Central memory CD4-positive, alpha-beta T cell (primary cell): ENCODE measurements around the gene FSD1L.

ENCODE experiments used
- DNase-seq: peaks from one replicate; pipeline ENCODE4 v3.0.0; 2022

Gene FSD1L

DNA sequence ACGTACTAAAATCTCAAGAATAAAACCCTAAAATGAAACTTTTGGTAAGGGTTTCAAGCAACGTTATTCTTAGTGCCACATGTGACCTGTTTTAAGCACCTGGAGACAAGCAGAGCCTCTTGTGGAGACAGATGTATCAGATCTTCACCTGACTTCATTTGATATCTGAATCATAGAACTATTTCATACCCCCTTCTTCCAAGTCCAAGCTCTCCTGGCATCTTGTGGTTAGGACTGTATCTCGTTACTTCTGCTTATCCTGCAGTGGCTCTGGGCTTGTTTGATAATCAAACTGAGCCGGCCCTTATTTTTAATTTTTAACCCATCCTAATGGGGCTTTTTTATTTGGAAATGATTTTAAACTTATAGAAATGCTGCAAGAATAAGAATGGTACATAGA lies 11.1 kb upstream of the FSD1L start:
- DNase-seq: no peak

- DNase-seq: no peak
Measured at GRCh38 chr9:105437704-105438103, 10.1 kb upstream of the FSD1L start.

DNA sequence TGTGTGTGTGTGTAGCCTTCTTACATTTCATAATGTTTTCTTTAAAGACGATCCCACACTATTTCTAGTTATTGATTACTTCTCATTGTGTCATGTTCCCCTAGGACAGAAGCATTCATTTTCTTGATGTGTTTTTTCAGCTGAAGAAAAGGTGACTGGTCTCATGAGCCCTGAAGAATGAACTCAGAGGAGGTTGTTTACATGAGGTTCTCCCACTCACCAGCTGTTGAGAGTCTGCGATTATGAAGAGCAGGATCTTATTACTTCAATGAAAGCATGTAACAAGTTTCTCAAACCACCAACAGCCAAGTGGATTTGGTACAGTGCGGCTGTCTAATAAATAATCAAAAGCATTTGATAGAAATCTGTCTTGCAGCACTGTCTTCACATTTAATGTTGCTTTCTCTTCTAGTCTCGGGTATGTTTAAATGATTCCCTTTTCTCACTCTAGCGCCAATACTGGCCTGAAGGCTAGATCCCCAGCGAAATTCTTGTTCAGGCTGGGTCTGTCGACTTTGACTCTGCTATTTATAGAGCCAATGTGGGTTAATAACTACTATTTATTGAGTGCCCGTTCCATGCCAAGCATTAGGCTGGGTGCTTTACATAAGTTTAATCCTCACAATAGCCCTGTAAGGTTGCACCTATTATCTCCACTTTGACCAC lies 9.6 kb upstream of the FSD1L start:
- DNase-seq: no peak

DNA sequence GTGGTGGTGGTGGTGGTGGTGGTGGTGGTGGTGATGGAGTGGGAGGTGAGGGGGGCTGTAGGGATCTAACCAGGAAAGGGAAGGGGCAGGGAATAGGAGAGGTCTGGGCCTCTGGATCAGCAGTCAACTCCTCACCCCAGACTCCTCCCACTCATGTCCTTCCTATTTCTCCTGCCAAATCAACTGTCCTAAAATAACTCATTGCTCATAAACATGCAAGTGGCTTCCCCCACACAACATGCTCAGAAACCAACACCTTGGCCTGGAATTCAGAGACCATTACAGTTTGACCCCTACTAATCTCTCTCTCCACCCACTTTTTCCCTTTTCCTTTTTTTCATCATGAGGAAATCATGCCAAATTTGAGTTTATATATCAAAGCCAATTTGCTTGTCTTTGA lies 8.4 kb upstream of the FSD1L start:
- no peak for DNase-seq

- no peak for DNase-seq
Measured at GRCh38 chr9:105441616-105442160, 6.1 kb upstream of the FSD1L start.

DNA sequence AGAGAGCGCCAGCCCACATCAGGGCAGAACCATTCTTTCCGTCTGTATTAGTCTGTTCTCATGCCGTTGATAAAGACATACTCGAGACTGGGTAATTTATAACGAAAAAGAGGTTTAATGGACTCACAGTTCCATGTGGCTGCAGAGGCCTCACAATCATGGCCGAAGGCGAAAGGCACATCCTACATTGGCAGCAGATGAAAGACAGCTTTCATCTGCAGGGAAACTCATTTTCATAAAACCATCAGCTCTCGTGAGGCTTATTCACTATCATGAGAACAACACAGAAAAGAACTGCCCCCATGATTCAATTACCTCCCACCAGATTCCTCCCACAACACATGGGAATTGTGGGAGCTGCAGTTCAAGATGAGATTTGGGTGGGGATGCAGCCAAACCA lies 4.7 kb upstream of the FSD1L start:
- DNase-seq: no peak

- DNase-seq: no peak
Measured at GRCh38 chr9:105444130-105444529, 3.7 kb upstream of the FSD1L start.

DNA sequence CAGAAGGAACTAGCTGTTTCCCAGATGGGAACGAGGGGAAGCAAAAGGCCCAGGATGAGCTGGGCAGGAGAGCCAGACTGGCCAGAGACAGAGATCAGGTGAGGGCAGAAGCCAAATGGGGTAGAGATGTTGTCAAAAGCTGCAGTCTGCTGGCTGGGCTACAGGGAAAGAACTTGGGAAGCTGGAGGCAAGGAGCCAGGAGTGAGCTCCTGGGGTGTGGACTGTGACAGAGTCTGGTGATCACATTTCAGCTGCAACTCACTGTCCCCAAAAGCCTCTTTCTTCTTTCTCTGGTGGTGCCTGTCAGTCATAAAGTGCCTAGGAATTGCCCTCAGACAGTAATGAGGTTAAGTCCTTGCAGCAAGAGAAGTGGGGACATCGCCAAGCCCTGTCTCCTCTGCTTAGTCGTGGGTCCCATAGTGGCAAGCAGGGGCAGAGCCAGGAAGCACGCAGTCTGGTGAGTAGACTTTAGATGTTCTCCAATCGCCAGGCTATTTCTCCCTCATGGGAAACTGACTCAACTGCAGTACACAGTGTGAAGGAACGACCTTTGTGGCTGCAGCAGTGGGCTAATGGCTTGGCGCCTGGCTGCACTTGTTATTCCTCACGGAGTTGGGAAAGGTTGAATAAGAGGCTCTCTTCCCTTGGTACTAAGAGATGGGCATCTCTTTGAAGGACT lies 2.5 kb upstream of the FSD1L start:
- no peak for DNase-seq

- DNase-seq: no peak
Measured at GRCh38 chr9:105447386-105447813, 434 bp upstream of the FSD1L start.

DNA sequence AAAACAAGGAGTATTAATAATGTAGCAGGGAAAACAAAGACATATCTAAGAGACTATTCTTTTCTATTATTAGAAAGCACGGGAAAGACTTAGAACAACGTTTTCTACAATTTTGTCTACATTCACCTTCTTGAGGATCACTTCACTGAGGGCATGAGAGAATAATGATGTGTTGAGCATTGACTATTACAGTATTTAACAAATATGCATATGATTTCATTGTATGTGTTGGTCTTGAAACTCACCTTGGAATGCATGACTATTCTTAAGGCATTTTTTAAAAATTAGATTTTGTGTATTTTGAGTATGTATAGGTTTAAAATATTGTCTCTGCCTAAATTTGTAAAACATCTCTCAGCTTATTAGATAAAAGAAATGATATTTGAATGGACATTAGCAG lies 1.2 kb downstream of the FSD1L start:
- DNase-seq: no peak

- DNase-seq: no peak
Measured at GRCh38 chr9:105452185-105452584, 4.4 kb downstream of the FSD1L start.

DNA sequence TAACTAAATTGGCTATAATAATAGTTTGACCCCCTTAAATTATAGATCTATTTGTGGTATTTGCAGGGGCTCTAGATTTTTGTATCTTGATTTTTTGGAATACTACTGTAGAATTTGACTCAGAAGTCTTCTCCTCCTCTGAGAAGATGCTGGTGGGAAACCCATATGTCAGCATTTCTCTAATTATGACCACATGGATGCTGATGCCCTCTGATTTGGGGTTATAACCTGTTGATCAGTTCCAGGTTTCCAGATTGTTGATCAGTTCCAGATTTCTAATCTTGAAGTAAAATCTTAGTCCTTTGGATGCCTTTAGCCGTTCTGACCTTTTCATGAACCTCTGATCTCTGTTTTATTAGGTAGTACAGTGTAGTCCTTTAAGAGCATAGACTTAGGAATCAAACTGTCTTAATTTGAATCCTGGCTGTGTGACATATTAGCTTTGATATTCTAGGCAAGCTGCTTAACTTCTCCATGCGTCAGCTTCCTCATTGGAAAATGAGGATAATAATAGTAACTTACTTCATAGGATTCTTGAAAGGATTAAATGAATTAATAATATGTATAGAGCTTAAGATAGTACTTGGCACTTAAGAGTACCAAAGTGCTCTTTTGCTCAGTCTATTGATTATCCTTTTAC lies 8.1 kb downstream of the FSD1L start:
- DNase-seq: no peak

DNA sequence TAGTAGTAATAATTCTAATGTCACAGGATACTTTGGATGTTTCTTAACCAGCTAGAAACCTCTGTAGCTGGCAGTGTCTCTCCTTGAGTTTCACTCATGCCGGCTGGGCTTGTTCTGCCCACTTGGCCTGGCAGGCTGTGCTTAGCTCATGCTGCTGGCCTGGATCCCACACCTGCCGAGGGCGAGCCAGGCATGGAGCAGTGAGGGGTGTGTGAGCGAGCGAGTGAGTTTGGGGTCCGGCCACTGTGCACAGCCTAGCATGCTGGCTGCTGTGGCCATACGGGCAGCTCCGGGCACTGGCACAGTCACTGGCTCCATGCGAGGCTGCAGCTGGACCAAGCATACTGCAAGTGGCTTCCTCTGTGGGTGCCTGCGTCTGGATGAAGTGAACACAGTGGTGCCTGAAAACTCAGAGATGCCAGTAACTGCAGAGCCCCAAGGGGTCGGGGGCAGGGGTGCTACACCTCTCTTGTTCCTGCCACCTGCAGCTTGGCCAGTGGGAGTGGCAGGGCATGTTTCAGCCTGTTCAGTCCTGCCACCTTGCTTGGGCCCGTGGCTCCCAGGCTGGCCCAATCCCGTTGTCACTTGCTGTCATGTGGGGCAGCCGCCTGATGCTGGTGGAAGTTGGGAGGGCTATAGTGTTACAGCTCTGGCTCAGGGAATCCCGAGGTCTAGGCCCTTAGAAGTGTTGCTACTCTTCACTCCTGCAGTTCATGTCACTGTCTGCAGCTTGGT lies 9.9 kb downstream of the FSD1L start:
- no peak for DNase-seq

DNA sequence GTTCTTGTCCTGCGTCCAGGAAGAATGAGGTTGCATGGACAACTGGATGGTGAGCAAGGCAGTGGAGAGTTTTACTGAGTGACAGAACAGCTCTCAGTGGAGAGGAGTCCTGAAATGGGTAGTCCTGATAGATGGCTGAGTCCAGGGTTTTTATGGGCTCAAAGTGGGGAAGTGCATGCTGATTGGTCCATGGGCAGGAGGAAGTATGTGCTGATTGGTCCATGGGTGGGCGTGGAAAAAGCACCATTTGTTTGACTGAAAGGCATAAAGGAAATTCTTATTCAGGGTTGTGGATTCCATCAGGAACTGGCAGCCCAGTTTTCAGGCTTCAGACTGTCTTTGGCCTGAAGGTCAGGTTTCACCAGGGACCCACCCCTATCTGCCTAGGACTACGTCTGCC lies 10.6 kb downstream of the FSD1L start:
- DNase-seq: no peak

DNA sequence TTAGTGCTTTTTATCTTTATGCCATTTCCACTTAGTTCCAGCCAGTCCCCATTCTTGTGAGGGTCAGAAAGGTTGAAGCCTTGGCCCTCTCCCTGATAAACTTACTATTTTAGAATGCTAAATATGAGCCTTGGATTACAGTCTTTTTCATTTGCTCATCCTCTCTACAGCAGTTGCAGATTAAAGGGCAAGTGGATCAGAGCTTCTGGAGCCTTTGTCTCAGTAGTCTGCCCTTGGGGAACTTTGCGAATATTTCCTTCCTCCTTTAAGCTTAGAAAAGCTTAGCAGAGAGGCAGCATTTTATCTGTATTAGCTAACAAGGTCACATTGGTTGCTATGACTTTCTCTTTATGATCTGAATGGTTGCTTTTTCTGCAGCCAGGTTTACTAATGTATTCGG lies 11.5 kb downstream of the FSD1L start:
- no peak for DNase-seq

- no peak for DNase-seq
Measured at GRCh38 chr9:105466898-105467455, 19.1 kb downstream of the FSD1L start.

GRCh38 chr9:105468875-105469274 lies 21.0 kb downstream of the FSD1L start:
- DNase-seq: no peak

DNA sequence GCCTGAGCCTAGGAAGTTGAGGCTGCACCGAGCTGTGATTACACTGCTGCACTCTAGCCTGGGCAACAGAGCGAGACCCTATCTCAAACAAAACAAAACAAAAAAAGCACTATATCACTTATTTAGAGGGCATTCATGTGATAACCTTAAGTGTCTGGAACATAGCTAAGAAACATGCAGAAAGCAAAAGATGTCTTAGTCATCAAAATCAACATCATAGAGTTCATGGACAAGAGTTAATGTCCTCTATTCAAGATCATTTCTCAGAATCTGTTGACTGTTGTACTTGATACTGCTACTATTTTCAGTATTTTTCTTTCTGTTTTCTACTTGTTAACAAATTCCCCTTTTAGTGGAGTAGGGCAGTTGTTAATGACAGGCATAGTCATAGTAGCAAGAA lies 25.4 kb downstream of the FSD1L start:
- DNase-seq: no peak

DNA sequence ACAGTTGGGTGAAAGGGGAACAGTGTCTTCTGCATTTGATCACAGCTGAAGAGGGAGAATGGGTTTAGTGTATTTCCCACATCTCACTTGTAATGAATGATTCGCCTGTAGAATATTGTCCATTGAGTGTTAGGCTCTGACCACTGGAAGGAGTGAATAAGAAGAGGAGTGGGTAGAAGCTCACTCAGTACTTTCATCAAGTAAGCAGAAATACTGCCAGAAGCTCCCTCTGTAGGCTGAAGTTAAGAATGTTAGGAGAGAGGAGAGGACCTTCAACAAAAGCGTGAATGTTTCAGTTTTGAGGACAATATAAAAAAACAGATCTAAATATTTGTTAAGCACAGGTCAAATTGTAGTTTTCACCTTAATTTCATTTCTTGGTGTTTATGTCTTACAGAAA lies 27.5 kb downstream of the FSD1L start:
- no peak for DNase-seq

DNA sequence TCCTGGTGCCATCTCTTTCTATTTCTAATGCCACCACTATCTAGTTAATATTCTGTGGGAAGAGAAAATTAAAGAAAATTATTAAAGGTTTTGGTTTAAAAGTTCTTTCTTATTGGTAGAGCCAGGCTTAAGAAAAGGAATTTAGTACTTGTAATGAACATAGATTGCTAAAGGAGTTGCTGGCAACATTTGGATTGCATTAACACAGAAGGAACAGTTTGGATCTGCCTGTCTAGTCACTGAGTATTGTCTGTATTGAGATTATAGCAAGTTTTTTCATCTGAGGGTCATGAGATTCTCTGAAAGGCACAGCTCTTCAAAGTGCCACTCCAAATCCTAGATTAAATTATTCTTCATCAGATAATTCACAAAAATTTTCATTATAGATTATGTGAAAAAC lies 32.0 kb downstream of the FSD1L start:
- no peak for DNase-seq

DNA sequence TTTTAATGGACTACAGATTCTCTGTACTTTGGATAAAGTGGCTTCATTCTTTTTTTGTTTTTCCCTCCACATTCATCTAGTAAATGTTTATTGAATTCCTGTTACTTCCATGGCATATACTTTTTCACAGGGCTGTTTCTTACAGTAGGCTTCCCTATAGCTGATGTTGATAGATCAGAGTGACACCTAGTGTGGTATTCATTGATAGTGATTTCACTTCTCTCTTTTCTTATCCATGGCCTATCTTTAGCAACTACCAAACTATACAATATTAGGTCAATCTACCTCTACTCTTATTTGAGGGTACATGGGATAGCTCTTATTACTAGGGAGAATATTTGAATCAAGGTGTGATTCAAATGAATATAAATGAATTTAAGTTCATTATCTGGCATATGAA lies 35.8 kb downstream of the FSD1L start:
- DNase-seq: no peak

- no peak for DNase-seq
Measured at GRCh38 chr9:105484226-105484625, 36.4 kb downstream of the FSD1L start.

DNA sequence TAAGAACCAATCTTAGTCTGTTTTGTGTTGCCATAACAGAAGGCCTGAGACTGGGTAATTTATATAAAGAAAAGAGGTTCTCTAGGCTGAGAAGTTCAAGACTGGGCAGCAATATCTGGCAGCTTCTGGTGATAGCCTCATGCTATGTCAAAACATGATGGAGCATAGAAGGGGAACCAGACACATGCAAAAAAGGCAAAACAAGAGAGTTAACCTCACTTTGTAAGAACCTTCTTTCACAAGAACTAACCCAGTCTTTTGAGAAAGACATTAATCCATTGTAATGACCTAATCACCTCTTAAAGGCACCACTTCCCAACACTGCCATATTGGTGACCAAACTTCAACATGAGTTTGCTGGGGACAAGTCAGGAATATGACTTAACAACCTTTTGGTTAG lies 37.3 kb downstream of the FSD1L start:
- DNase-seq: no peak
